HG02763 (cell line): Measurements from ENCODE around the gene TRIM44.
A peak's percentile ranks its signal among the peaks of the same experiment; 100 is the strongest.

Experiments used
- ATAC-seq: cut with Tn5 transposase; IDR thresholded peaks from one replicate; pipeline ENCODE4 v1.9.1; 2021; ENCODE audit warnings: mild to moderate bottlenecking, moderate library complexity; ENCODE audit not compliant: unreplicated experiment

Gene TRIM44, protein sequence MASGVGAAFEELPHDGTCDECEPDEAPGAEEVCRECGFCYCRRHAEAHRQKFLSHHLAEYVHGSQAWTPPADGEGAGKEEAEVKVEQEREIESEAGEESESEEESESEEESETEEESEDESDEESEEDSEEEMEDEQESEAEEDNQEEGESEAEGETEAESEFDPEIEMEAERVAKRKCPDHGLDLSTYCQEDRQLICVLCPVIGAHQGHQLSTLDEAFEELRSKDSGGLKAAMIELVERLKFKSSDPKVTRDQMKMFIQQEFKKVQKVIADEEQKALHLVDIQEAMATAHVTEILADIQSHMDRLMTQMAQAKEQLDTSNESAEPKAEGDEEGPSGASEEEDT

DNA sequence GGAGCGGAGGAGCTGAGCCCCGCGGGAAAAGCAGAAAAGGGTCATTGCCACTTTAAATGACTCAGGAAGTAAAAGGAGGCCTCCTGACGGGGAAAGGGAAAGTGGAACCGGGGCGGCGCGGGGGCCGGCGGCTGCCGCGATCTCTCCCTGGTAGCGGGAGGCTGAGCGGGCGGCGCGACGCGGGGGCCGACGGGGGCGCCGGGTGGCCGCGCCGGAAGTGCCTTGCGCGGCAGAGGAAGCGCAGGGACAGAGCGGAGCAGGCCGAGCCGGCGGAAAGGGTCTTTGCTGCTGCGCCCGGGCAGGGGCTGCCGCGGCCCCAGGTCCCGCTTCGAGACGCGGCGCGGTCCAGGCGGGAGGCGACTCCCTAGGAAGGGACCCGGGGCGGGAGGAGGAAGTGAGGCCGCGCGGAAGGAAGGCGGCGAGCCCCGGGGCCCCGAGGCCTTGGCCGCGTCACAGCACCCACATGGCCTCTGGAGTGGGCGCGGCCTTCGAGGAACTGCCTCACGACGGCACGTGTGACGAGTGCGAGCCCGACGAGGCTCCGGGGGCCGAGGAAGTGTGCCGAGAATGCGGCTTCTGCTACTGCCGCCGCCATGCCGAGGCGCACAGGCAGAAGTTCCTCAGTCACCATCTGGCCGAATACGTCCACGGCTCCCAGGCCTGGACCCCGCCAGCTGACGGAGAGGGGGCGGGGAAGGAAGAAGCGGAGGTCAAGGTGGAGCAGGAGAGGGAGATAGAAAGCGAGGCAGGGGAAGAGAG, at the start of gene TRIM44:
TSS of gene TRIM44 (plus strand) at position 127 of the 759 bp plus-strand sequence. CDS start at position 464, 337 bp downstream.
- peak; percentile 97 for ATAC-seq

DNA sequence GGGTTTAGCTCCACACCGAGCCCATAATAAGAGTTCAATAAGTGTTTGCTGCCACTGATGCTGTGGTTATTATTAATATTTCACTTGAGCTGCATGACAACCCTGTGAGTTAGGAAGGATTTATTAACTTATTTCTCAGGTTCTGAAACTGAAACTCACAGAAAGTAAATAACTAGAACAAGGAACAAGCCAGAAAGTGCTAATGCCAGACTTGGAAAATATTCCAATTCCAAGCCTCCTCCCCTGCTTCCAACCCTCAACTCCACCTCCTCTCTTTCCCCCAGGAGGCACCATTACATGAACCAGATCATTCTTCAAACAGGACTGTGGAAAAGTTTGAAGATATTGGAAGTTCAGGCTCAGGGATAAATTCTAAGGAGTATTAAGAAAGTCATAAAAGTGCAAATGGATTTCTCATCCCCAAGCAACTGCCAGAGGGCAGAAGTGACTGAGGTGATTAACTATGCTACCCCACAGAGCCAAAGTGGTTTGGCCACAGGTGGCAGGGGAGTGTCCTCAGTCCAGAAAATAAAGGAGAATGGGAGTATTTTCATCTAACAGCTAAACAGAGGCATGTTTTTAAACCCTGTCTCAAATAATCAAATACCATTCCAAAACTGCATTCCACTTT, 47.5 kb upstream of the TRIM44 start:
- ATAC-seq: no peak

DNA sequence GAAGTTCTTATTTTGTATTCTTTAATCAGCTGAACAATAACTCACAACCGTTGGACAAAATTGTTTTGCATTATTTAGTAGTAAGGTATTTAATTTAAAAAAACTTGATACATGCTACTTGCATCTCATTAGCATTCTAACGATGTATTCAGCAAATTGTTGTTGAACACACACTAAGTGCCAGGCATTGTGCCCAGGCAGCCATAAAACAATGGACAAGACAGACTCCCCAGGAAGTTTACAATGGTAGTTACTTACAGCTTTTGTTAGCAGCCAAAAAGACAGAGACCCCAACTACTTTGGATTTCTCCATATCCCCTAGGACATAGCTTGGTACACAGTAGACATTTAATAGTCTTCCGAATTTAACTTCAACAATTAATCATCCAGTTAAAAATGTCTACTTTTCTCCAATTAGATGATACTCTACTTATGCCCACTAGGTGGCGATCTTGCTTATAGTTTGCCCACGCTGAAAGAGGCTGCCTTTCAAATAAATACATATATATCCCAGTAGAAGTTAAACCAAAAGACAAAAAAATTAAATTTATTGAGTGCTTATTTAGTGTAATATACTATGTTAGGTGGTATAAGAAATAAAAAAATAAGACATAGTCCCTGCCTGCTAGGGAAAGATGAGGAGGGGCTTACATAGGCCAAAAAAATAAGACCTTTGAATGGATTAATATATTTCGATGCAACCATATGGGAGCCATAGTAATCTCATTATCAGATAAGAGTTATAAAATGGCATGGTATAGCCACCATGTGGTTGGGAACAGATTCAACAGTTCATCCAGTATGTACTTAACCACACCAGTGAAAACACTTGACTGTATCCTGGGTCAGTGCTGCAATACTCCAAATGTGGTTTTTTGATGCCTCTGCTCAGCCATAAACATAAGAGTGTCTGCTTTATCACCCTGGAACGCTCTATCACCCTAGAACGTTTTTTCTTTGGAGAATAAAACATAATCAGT, 46.4 kb upstream of the TRIM44 start:
- ATAC-seq: no peak

DNA sequence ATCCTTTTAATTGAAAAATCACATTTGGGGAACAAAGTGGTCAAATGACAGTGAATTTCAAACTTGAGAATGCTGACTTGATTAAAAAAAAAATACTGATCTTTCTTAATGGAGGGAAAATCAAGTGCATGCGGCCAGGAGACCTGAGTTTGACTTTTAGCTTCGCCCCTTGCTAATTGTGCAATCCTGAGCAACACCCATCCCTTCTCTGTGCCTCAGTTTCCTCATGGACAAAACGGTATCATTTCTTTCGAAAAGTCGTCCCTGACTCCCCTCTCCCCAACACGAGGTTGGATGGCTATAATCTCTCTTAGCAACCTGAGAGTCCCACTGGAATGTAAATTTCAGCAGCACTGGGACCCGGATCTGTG, 45.3 kb upstream of the TRIM44 start:
- no peak for ATAC-seq

DNA sequence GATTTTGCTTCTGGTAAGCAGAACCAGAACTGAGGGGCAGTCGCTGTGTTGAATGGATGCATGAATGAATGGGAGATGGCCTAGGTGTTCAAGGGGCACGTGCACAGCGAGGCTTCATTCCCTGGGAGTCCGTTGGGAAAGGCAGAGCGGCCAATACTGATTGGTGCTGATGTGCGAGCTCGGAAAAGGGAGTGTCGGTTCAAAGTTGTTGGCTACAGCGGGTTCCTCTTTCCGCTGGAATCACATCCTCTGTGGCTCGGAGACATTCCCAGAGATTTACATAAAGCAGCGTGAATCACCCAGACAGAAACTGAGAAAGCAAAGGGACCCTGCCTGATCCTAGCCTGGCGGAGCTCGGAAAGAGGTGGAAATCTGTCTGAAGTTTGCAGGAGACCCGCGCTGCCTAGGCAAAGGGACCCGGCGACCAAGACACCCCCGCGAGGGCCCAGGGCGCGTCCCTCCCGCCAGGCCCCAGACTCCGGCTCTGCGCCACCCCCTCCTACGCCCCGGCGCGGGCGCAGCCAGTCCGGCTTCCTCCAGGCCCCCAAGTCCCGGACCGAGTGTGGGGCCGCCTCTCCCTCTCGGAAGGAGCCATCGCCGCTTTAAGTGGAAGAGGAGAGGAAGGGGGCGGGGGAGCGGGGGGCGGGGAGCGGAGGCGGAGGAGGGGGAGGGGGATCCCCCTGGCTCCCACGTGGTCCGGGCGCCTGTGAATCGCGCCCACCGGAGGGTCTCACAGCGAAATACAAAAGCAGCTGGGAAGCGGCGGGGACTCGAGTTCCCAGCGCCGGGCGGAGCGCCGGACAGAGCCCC, 44.7 kb upstream of the TRIM44 start, which contains the start of gene FJX1:
TSS of gene FJX1 (plus strand) at position 774 of the 810 bp plus-strand sequence. CDS start 177 bp downstream, outside the sequence.
- peak; percentile 35 for ATAC-seq

DNA sequence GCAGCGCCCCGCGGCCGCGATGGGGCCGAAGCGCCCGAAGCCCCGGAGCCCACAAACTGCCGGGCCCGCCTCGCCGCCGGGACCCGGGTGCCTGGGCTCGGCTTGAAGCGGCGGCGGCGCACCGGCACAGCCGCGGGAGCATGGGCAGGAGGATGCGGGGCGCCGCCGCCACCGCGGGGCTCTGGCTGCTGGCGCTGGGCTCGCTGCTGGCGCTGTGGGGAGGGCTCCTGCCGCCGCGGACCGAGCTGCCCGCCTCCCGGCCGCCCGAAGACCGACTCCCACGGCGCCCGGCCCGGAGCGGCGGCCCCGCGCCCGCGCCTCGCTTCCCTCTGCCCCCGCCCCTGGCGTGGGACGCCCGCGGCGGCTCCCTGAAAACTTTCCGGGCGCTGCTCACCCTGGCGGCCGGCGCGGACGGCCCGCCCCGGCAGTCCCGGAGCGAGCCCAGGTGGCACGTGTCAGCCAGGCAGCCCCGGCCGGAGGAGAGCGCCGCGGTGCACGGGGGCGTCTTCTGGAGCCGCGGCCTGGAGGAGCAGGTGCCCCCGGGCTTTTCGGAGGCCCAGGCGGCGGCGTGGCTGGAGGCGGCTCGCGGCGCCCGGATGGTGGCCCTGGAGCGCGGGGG, 44.0 kb upstream of the TRIM44 start:
- ATAC-seq: peak; percentile 38

DNA sequence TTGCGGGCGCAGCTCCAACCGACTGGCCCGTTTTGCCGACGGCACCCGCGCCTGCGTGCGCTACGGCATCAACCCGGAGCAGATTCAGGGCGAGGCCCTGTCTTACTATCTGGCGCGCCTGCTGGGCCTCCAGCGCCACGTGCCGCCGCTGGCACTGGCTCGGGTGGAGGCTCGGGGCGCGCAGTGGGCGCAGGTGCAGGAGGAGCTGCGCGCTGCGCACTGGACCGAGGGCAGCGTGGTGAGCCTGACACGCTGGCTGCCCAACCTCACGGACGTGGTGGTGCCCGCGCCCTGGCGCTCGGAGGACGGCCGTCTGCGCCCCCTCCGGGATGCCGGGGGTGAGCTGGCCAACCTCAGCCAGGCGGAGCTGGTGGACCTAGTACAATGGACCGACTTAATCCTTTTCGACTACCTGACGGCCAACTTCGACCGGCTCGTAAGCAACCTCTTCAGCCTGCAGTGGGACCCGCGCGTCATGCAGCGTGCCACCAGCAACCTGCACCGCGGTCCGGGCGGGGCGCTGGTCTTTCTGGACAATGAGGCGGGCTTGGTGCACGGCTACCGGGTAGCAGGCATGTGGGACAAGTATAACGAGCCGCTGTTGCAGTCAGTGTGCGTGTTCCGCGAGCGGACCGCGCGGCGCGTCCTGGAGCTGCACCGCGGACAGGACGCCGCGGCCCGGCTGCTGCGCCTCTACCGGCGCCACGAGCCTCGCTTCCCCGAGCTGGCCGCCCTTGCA, 43.3 kb upstream of the TRIM44 start:
- peak; percentile 24 for ATAC-seq

DNA sequence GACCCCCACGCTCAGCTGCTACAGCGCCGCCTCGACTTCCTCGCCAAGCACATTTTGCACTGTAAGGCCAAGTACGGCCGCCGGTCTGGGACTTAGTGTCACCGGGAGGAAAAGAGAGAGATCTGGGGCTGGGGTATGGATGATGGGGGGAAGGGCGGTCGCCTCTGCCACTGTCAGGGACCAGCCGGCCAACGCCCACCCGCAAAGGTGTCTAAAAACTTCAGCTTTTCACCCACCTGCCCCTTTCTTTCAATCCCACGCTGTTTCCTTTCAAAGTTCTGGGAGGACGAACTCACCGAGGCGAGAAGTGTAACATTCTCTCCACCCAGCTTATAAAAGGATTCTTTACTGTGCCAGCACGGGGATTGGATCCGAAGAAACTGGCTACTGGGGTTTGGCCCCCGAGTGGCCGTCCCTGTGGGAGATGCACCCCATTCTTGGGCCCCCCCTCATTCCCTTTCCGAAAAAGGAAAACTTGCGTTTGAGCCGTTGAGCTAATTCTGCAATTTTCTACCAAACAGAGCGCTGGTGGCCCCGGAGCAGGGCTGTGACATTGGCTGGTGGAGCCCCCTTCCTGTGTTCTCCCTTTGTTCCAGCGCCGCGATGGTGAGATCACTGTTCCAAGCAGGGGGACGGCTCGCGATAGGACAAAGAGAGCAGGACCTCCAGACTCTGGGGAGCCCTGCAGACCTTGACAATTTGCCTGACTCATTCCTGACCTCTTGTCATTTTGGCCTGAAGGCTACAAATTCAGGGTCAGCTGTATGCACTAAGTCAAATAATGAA, 42.5 kb upstream of the TRIM44 start:
- no peak for ATAC-seq

DNA sequence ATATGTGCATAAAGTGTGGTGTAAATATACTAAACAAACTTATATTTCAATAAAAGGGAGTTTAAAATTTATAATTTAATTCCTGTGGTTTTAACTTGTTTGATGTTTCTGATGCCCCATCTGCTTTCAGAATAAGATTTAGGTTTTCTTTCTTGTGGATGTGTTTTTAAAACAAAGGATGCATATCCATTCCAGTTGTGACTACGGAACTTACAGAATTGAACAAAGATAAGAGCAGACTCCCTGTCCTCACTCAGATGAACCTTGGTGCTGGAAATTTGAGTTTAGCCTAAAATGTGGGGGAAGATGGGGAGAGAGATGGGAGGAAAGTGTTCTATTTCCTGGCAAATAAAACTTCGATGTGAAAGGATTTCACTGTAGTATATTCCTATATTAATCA, 41.8 kb upstream of the TRIM44 start:
- ATAC-seq: no peak

DNA sequence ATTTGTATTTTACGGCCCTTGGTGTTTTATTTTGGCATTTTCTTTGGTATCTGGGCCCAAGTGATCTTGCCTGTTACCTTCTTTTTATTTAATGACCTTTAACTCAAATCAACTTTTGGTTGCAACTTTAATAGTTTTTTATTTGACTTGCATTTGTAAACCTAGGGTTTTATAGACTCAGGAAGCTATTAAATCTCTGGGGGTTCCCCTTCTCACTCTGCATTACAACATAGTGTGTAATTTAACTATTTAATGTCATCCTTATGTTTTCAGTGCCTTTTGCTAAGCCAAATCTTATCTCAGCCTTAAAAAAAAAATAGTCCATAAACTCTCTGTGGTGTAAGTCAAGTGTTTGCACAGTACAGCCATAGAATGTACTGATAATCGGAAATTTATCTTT, 41.0 kb upstream of the TRIM44 start:
- ATAC-seq: no peak

DNA sequence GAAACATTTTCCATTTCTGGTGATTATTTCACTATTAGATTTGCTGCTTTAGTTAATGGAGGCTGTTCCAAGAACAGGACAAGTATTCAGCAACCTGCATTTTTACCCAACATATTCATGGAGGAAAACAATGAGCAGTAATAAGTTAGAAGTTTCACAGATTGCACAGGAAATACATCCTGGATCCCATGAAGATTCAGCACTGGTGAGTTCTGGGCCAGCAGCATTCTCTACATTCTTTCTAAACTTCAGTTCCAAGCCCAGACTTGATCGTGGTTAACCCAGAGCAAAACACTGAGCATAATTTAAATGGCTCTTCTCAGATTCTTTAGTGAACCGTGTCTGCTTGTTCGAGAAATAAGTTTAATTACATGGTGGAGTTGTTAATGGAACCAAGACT, 40.5 kb upstream of the TRIM44 start:
- no peak for ATAC-seq

DNA sequence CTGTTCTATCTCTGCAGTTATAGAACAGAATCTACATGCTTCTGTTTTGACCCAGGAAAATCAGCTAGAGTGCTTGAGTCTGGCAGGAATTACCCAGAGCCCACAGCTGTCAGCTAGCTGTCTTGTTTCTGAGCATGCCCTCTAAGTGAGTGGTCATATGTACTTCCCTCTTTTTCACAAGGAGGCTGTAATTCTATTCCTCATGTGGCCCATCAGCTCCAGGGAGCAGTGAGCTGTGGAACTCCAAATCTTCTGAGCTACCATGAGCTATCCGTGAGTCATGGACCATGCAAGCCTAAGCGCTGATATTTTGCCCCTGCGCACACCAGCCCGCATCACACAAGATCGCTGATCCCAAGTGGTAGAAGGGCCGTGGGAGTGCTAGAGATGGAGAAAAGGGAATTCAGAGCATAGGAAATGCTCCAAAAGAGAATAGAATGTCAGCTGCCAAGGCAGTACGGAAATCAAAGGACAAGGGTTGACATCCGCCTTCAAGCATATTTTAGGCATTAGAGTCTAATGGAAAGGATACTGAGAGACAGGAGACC, 38.9 kb upstream of the TRIM44 start:
- no peak for ATAC-seq

DNA sequence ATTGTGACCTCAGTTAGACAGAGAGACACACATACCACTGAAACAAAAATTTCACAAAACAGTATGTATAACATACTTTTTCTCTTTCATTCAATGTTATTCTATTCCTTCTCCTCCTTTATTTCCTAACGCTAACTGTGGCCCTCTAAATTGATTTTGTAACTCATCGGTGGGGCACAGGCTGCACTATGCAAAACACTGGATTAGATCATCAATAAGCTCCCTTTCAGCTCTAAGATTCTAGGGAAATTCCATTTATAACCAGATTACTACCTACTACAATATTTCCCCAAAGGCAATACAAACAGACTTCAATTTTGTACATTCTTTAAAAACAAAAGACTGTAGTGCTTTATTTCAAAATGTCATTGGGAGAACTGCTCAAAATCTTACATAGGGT, 38.3 kb upstream of the TRIM44 start:
- no peak for ATAC-seq

DNA sequence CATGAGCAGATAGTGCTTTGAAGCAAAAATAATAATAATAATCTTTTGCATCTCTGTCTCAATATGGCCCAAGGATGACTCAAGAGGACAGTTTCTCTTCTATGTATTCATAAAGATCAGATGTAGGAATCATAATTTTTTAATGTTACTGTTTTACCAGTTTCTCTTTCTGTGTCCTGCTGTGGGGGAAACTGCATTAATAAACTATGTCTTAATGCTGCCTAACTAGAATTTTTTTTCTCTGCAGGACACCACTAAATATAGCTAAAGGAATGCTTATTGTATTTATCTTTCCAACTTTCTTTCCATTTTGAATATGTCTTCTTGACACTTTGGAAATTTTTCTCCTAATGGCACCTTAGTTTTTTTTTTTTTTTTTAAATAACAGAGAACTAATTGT, 37.8 kb upstream of the TRIM44 start:
- no peak for ATAC-seq

DNA sequence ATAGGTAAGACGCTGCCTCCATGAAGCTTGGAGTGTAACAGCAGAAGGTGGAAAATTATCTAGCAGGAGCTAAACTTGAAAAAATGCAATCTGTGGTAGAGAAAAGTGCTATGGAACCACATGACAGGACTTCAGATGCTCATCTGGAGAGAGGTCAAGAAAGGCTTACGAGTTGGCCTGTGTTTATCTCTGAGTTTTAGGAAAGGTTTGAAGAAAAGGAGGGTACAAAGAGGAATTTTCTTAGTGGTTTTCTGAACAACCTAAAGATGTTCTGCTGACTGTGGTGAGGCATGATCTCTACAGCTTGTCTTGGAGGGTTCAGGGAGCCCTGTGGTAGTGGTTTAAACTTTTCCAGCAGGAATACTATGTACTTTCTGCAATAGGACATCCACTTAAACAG, 36.1 kb upstream of the TRIM44 start:
- ATAC-seq: no peak

DNA sequence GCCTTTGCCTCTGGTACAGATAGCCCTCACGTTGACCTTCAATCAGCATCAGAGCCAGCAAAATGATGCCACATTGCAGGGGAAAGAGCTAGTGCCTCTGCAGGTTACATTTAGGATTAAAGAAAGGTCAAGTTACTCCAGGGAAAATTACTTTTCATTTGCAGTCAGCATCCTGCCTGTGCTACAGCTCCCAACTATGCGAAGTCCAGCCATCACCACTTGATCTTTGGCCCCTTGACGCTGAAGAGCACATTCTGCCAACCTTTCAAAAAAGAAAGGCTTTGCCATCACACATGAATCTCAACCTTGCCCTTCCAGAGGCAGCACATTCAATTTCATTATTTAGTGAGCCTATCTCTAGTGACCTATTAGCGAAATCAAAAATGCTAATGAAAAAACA, 33.1 kb upstream of the TRIM44 start:
- ATAC-seq: no peak

DNA sequence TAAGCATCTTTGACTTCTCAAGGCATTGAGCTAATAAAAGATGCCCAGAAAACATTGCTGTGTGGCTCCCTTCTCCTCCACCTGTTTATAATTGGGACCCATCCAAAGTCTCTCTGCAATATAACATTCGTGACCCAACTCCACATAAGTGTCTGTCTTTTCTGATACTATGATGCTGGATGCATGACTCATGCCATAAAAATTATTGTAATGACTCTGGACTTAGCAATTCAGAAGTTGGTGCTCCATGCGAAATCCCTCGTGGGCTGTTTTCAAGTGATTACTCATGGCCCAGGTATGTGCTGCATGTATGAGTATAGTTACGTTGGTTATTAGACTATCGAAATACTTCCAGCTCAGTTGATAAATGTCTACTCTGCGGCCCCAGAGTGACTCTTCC, 32.7 kb upstream of the TRIM44 start:
- no peak for ATAC-seq

DNA sequence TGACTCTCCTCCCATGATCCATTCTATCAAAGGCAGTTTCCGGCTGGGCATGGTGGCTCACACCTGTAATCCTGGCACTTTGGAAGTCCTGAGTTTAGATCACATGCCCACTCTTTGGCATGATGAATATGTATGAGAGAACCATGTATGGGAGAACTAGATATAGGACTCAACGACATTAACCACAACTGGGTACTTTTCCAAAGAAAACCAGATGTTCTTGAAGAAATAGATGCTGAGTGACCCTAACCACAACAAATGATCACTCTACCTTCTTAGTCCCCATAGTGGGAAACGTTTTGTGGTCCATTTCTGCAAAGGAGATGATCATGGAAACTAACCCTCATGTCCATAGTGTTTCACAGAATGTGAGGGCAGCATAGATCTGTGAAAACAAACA, 30.7 kb upstream of the TRIM44 start:
- ATAC-seq: no peak
